ENCODE data around the gene GAS2.

The GAS2 gene

DNA sequence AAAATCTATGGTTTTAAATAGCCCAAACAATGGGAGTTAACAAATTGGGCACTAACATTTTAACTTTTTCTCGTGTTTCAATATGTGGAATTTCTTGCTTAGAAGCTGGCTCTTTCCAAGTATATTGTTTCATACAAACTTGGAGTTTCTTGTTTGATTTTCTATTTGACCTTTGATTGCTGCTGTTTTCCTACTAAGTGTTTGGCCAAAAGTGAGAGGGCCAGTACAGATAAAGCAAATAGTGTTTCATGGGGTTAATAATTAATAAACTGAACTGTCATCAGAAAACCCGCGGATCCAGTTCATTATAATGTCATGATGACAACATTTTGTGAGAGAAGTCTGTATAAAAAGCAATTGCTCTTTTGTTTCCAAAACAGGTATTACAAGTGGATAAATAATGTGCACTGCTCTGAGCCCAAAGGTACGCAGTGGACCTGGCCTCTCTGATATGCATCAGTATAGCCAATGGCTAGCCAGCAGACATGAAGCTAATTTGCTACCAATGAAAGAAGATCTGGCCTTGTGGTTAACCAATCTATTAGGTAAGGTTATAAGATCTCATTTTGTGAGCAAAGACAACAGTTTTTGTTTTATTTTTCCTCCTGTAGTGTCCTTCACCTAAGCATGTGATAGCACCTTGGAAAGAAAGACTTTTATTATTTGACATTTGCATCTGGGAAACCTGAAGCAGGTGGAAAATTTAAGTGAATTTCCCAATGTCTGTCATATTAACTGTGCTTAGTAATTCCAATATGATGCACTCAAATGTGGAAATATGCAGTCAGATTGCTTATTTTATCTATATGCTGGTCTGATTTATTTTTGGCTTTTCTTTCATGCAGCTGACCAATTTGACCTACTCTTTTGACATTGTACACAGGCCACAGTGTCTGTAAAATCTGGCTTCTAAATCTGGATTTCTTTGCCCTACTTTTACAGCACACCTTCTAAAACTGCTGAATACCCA lies 8.3 kb downstream of the GAS2 start:
- DNase-seq: no peak

DNA sequence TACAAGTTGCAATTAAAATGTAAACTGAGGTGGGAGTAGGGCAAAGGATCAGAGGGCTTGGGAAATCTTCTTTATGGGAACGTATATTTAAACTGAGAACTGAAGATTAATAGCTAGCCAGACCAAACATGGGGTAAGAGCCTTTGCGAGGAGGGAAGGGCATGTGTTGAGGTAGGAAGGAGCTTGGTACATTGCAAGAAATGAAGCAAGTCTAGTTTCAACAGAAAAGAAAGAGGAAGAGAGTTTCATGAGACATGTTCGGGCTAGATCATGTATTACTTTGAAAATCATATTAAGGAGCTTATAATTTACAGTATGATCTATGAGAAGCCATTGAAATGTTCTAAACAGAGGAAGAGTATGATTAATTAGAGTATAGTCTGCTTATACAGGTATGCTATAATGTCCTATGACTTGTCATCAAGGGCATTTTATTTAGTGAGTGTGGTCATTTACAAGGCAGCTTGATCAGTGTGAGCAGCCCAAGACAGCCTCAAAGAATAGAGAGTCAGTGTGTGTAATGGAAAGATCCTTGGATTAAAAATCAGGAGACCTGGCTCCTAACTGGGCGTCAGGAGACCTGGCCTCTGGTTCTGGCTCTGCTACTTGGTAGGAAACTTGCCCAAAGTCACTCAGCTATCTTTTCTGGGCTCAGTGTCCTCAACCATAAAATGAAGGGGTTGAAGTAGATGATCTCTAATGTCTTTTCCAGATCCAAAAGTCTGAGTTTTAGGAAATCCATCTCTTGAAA lies 10.9 kb downstream of the GAS2 start:
- DNase-seq: no peak

DNA sequence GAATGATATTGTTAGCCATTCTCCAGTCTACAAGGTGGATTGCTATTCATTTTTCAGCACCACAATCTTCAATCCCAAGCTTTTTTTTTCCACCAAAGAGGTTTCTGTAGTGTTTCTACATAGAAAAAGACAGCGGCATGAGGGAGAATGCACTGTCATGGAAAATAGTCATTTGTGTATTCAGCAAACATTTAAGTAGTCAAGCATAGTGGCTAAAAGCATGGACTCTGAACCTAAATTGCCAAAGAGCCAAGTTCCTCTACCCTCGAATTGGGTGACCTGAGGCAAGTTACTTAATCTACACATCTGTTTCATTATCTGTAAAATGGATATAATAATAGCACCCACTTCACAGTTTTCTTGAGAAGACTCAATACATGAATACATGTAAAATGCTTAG lies 14.2 kb downstream of the GAS2 start:
- DNase-seq: no peak

DNA sequence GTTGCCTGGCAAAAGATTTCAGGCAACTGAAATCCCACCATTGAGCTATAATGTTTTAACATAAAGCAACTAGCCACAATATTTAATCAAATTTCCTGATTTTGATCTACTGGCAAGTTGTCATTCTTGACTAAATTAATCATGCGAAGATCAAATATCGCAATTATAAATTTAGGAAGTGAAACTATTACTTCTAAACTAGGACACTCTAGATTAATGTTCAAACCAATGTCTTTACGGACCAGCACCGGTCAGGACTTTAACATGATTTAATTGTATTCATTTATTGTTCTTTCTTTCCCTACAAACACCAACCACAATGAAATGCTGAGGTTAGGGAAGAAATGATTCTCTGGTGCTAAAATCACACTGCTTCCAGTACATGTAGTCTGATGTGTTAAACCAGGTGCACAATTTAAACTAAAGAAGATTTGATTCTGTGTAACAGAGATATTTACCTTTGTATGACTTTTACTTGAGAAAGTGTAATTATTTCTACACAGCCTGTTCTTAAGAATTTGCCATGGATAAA lies 14.9 kb downstream of the GAS2 start:
- DNase-seq: no peak

DNA sequence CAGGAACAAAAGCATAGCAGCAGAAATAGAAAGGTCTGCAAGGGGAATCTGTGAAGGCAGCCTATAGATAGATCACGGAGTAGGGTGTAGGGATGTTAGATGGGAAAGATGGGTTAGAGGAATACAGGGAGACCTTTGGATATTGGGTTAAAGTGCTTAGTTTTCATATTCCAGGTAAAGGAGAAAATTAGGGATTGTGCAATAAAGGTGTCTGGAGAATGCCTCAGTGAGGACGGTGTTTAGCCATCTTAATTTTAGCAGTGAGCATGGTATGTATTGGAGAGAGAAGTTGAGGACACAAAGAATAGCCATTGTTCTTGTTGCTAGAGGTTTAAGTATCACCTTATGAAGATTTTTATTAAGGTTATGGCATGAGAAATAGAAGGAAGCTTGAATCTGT lies 17.7 kb downstream of the GAS2 start:
- no peak for DNase-seq

DNA sequence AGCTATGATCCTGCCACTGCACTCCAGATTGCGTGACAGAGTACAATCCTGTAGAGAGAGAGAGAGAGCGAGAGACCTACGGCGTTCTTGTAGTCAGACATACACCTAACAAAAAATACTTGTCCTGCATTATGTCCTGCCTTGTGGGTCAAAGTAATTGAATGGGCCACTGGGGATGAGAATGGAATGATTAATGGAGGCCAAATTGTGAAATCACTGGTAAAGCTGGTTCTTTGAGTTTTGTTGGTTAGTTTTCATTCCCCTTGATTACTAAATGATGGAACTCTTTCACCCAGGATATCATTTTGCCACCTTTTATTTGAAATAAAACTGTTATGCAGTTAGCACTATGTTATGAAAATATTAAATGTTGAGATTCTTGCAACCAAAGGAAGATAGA lies 18.7 kb downstream of the GAS2 start:
- DNase-seq: no peak

DNA sequence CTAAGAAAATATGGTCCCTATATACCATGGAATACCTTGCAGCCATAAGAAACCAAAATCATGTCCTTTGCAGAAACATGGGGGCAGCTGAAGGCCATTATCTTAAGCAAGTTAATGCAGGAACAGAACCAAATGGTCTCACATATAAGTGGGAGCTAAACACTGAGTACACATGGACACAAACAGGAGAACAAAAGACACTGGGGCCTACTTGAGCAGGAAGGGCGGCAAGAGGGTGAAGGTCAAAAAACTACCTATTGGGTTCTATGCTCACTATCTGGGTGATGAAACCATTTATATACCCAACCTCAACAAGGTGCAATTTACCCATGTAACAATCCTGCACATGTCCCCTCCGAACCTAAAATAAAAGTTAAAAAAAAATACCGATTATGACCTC lies 22.5 kb downstream of the GAS2 start:
- no peak for DNase-seq

DNA sequence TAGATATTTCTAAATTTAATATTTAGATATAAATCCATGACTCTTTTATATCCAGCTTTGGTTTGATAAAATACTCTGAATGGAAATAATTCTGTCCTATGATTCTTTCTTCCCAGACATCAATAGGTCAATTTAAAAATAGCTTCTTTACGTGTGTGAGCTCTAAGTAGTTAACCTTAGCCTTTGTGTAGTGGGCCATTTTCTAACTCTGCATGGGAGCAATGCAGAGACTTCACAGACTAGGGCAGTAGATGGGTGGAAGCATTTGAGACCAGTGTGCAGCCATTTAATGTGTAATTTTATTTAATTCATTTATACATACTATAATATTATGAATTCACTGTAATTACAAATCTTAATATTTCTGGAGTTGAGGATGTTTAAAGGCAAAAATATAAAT lies 23.8 kb downstream of the GAS2 start:
- DNase-seq: no peak

DNA sequence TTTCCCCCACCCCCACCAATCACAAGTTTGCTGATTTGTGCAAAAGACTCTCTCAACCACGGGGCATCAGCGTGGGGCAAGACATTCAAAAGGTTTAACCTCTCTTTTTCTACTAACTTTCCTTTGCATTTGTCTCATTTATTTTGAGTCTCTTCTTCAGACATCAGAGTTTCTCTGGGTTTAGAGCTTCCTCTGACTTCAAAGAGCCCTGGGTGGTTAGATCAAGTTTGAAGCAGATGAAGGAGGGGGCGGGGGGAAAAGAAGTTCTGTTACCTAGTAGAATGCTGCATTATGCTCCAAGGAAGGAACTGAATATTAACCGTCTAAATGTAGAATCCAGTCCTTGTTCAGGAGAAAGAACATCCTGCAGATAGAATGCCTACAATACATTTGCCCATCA lies 24.5 kb downstream of the GAS2 start:
- DNase-seq: no peak

DNA sequence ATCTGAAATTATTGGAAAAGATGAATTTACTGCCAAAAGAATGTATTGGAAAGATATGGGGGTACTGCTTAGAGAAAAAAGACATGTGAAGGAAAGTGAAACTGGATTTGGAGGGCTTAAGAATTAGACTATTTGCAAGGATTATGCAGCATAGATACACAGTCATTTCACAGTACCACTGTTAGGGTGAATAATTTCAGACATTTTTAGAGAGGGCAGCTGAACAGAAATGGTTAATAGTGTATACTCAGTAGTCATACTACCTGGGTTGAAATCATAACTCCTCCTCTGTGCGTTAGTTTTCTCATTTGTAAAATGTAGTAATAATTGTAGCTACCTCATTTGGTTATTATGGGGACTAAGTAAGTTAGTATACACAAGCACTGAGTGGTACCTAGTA lies 33.0 kb downstream of the GAS2 start:
- DNase-seq: no peak

DNA sequence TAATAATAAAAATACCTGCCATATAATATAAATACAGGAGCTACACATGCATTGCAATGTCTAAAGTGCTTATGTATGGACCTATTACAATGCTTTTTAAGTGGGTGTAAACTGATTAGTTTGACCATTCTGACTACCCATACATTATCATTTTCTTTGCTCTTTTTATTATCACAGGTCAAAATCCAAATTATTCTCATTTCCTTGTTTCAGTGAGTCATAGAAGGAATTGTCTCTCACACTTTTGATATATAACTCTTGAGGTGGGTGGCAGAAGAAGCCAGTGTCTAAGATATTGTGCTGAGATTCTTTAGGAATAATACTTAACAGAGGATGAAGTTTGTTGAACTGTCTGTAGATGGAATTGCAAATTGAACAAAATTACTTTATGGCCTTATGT lies 35.6 kb downstream of the GAS2 start:
- DNase-seq: no peak

DNA sequence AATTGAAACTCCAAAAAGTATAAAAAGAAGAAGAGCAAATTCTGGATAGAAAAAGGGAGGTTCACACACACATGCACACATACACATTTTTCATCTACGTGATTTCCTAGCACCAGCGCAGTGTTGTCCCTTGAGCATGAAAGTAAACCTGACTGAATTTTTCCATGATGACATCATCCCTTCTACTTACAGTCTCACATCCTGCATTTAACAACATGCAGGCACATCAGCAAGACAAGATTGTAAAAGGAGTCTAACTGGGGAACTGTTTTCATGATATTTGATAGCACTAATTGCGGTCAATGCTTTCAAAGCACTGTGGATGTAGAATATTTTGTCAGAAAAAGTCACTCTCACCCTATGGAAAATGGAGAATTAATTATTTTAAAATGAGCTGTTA lies 36.6 kb downstream of the GAS2 start:
- DNase-seq: no peak

DNA sequence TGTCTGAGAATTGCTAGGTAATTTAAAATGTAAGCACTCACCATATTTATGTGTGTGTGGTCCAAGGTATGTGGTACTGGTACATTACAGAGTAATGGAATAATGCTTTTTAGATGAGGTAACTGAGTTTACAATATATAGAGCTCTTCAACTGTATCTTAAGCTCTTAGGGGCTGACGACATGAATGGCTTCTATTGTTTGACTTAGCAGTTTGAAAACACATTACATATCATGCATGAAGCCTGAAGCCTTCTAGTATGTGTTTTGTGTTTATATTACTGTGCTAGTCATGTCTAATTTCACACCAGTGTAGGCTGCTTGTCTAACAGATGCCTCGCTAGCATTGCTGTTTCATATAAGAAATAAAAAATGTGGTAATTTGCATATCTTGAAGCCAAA lies 37.2 kb downstream of the GAS2 start:
- no peak for DNase-seq

DNA sequence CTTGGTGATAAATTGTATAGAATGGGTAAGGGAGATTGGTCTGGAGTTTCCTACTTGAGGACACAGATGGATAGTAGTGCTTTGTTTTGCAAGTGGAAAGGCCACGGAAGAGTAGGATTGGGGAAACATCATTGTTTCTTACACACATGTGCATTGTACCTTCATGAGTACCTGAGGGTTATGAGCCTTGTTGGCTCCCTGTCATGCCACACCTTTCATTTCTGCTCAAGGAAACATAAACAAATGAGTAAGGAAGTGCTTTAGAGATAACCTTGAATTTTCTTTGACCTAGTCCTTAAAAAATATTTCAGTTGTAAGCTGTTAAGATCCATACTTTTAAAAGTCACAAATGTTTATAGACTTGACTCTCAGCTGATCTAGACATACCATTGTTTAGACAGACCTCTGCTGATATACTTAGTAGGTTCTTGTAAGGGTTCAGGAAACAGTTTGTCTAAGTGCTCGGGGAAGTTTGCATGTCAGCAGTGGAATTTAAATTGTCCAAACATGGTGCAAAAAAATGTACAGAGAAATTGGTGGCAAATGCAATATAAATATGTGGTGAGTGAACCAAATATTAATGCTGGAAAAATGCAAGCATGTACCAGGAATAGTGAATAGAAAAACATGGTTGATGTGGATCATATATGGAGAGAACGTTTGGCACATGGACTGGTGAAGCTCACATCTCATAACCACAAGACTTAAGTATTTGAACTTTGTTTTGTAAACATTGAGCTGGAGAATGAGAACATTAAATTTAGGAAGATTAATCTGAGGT lies 40.9 kb downstream of the GAS2 start:
- DNase-seq: no peak

DNA sequence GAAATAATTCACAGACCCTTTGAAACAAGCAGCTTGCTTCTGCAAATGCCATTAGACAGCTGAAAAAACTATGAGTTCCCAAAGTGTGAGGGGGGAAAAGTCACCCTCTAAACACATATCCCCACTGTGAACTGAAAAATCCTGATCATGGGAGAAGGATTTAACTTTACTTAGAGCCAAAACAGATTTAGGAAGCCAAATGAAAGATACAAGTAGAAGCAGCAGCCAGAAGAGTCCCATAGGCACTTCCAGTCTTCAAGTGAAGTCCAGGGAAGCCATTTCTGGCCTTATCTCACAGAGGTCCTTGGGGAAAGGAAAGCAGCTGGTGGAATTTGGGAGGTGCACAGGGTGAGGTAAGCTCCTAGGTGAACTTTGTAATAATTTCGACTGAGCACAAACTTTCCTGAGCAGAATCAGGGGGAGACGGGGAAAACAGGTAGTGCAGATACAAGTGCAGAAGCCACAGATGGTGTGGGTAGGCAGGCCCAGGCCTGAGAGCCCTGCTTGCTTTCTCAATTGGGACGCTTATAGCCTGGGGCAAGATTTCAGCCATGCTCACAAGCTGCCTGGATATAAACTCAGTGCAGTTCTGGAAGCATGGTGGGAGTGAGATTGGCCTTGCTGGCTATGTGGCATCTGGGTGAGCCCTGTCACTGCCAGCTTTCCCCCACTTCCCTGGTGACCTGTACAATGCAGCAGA lies 44.8 kb downstream of the GAS2 start:
- DNase-seq: no peak

DNA sequence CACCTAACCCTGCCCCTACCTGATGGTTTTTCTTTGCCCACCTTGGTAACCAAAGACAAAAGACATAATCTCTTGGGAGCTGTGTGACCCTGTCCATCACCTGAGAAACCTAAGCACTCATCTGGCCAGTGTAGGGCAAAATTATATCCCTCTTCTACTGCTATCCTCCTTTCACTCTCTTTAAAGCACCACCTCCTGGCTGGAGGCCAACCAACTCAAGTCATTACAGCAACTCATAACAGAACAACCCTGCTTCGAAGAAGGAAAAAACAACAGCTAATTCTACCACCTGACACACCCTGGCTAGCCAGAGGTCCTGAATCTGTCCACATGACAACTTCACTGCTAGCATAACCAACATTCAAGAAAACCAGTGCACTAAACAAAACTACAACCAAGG lies 45.5 kb downstream of the GAS2 start:
- DNase-seq: no peak

DNA sequence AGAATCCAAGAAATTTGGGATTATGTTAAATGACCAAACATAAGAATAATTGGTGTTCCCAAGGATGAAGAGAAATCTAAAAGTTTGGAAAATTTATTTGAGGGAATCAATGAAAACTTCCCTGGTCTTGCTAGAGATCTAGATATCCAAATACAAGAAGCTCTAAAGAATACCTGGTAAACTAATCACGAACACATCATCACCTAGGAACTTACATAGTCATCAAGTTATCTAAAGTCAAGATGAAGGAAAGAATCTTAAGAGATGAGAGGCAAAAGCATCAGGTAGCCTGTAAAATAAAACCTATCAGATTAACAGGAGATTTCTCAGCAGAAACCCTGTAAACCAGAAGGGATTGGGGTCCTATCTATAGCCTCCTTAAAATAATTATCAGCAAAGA lies 46.9 kb downstream of the GAS2 start:
- no peak for DNase-seq

DNA sequence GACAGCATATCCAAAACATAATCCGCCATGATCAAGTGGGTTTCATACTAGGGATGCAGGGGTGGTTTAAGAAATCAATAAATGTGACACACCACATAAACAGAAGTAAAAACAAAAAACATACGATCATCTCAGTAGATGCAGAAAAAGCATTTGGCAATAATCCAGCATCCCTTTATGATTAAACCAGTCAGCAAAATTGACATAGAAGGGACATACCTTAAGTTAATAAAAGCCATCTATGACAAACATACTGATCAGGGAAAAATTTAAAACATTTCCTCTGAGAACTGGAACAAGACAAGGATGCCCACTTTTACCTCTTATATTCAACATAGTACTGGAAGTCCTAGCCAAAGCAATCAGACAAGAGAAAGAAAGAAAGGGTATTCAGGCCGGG lies 49.6 kb downstream of the GAS2 start:
- no peak for DNase-seq

DNA sequence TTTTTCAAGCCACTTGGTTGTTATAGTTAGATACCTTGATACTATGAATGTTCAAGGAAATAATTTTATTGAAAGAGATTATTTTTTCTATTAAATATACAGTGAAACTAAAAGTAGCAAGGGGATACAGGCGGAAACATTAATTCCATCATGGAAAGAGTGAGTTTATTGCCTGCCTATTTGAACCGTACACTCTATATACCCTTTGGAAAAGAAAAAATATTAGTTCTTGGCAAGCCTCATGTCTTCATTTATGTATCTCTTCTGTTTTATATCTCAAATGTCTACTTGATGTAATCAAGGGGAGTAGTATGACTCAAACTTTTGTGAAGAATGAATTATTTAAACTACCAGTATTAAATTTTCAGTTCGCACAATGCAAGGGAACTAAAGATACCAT lies 54.0 kb downstream of the GAS2 start:
- no peak for DNase-seq

DNA sequence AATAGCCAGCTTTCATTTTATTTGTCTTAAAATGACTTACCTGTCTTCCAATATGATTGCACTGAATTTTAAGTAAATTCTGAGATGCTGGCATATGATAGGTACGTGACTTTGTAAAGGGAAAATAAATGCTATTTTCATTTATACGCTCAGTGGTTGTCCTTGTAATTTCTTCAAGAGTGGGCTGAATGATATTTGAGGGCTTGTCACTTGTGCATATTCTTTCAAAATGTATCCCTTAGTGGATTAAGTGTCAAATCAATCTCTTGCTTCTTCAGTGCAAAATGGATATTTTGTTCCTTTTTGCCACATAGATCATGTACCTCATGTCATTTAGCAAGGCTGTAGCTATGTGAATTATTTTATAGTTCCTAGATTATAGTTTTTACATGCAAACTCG lies 56.9 kb downstream of the GAS2 start:
- no peak for DNase-seq

DNA sequence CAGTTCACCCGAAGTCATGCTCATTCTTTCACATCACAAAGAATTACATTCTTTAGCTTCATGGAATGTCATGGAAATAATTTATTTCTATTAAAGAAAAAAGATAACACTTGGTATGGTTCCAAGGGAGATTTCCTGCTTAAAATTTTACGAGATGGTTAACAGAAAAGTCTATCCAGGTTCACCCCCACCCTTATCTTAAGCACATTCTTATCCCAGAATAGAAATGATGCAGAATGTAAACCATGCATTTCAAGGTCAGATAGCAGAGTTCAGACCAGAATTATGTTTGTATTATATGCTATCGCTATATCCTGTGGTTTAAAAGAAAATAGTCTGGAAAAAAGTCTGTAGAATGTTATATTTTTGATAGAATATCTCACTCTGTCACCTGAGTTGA lies 58.7 kb downstream of the GAS2 start:
- no peak for DNase-seq

DNA sequence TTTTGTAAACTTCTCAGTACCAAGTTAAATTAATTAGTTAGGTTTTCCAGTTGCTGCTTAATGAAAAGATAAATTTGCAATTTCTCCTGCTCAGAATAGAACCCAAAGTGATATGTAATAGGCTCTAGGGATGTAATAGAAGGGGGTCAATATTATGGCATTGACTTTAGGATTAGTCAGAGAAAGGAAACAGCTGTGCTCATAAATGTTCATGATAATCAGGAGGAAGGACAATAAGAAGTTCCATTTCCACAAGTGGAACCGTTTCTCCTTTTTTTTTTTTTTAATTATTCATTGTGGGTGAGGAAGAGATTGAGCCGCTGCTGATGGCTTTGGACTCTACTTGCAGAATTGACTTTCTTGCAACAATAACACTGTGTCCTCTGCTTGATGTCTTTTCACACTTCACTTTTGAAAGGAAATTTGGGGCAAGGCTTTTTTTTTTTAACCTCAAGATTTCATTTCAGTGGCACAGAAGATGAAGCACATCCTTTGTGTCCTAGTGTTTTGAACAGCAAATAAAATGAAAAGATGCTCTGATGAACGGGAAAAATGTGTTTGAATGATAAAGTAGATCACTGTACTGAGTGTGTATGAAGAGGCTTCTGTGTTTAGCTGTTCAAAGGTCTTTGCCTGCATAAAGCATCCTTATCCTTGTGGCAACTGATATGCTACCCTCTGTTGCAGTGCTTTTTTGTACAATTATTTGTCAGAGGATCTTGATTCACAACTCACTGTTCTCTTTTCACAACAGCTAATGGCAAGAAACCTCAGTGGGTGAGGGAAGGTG lies 62.4 kb downstream of the GAS2 start:
- DNase-seq: no peak

All from SIG-M5 (cell line).